ENCODE results near the gene ACTA2.

GRCh38 chr10:88974012-88974411 is 21.4 kb upstream of the ACTA2 start:
- TF ChIP-seq TOX (CRISPR knock-in tag; IDR thresholded peaks at IDR 0.05; ENCODE audit: borderline replicate concordance) (no peak), PATZ1 (CRISPR knock-in tag; IDR thresholded peaks at IDR 0.05; ENCODE audit: borderline replicate concordance) (no peak), GLIS3 (CRISPR knock-in tag; IDR thresholded peaks at IDR 0.05) (no peak), ZFP30 (CRISPR knock-in tag; IDR thresholded peaks at IDR 0.05) (no peak), SNAI2 (CRISPR knock-in tag; IDR thresholded peaks at IDR 0.05) (no peak)

Measured in SK-N-SH treated with all-trans-retinoic acid at 6 μM for 48 hours (cell line).